Astrocyte of the spinal cord (primary cell): ENCODE measurements around the gene OR51I2.

ENCODE experiments used
- DNase-seq: peaks from one replicate; pipeline ENCODE4 v3.0.0; 2011; ENCODE audit warnings: low read depth, low spot score
- H3K4me3 ChIP-seq: 2 replicates; pipeline ENCODE4 v1.5.1; 2011; ENCODE audit warnings: low read depth, mild to moderate bottlenecking, low read length, moderate library complexity
- CTCF ChIP-seq: IDR thresholded peaks from 2 replicates; pipeline ENCODE4 v1.5.1; 2012; ENCODE audit warnings: low read depth, mild to moderate bottlenecking, low read length, inconsistent platforms
- in situ Hi-C: cut with HindIII; loops from 2 replicates; pipeline ENCODE4 v1.10.0; 2017; ENCODE audit warnings: low sequenced_read_pairs

OR51I2 gene

GRCh38 chr11:5500393-5500801 lies 51.3 kb downstream of the OR51I2 start:
- no peak overlapping the region for H3K4me3 ChIP-seq
- no peak for DNase-seq
- in situ Hi-C loops: no loop called here
- no peak for TF ChIP-seq CTCF

- no peak for TF ChIP-seq CTCF
- H3K4me3 ChIP-seq: no peak overlapping the region
- DNase-seq: no peak
- in situ Hi-C loops: no loop called here
Measured at GRCh38 chr11:5504403-5504921, 55.3 kb downstream of the OR51I2 start.

DNA sequence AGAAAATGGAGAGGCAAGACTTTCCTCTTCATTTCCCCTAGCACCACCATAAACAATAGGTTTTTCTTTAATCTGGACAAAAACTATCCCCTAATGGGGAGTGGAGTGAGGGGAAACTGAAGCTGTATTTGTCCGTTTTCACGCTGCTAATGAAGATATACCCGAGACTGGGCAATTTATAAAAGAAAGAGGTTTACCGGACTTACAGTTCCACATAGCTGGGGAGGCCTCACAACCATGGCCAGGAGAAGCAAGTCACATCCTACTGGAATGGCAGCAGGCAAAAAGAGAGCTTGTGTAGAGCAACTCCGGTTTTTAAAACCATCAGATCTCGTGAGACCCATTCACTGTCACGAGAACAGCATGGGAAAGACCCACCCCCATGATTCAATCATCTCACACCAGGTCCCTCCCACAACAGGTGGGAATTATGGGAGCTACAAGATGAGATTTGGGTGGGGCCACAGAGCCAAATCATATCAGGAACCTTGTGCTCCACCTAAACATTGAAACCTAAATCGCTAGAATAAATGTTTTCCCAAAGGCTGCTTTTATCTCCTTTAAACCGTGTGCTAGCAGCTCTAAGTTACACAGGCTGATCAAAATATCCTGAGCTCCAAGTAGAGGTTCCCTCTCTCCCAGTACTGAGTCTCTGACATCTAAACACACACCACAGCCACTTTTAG lies 56.4 kb downstream of the OR51I2 start:
- H3K4me3 ChIP-seq: no peak overlapping the region
- no peak for DNase-seq
- no peak for TF ChIP-seq CTCF
- in situ Hi-C loops: no loop called here
